Retinal pigment epithelial cell (primary cell): ENCODE measurements around the gene ATP2B2.

Source experiments
- DNase-seq: peaks from one replicate; pipeline ENCODE4 v3.0.0-alpha.2; 2010; ENCODE audit warnings: low read depth
- H3K4me3 ChIP-seq: 2 replicates; pipeline ENCODE4 v1.5.1; 2011; ENCODE audit warnings: mild to moderate bottlenecking, low read length, control low read depth, moderate library complexity
- CTCF ChIP-seq: conservative IDR thresholded peaks from 2 replicates; pipeline ENCODE4 v1.5.1; 2011; ENCODE audit warnings: low read depth, low read length, control low read depth, inconsistent platforms

ATP2B2 gene

GRCh38 chr3:10420745-10421475 is 84.5 kb downstream of the ATP2B2 start:
- TF ChIP-seq CTCF = no peak
- DNase-seq = no peak
- no peak overlapping the region for H3K4me3 ChIP-seq

DNA sequence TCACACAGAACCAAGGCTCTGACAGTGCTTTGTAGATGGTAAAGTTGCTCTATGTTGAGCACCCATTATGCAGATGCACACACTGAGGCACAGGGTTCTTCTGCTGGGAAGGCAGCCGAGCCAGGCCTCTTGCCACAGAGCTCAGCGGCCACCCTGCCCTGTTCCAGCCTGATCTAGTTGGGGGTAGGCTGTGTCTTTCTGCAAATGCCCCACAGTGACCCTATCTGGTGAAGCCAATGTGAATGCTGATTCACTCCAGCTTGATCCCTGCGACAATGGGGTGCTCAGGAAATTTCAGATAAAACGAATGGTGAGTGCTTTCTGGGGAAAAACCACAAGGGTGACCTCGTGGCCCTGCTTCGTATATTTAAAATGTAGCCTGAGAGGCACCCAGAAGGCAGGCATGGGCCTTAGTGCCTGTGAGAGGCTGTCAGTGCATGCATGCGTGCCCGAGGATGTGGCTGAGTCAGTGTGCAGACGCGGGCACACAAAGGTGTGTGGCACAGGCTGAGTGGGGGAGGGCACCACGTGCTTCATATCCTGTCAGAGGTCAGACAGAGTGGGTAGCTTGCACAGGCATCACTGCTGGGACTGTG is 85.7 kb downstream of the ATP2B2 start:
- DNase-seq = peak; percentile 11
- H3K4me3 ChIP-seq = no peak overlapping the region
- no peak for TF ChIP-seq CTCF

DNA sequence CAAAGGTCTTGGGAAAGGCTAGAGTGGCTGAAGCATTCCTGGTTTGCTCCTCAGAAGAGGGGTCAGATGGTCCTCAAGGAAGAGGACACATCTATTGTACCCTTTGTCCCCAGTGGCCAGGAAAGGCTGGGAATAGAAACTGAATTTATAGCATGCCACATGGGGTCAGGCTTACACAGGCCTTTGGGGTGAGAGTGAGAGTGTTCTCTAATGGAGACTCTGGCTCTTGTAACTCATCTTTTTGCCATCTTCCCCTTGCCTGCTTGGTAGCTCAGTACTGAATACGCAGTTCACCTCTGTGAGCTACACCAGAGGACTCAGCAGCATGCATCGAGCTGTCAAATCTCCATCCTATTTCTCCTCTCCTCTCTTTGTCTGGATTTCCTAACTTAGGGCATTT is 87.5 kb downstream of the ATP2B2 start:
- no peak for DNase-seq
- H3K4me3 ChIP-seq = no peak overlapping the region

DNA sequence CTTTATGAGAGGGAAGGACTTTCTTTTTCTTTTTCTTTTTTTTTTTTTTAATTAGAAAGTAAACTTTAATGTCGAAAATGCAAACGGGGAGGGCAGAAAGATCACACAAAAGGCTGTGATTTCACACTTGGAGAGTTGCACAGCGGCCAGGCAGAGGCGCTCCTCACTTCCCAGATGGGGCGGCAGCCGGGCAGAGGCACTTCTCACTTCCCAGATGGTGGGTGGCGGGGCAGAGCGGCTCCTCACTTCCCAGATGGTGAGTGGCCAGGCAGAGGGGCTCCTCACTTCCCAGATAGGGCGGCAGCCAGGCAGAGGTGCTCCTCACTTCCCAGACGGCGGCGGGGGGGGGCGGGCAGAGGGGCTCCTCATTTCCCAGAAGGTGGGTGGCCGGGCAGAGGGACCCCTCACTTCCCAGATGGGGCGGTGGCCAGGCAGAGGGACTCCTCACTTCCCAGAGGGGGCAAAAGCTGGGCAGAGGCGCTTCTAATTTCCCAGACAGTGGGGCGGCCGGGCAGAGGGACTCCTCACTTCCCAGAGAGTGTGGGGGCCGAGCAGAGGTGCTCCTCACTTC is 88.6 kb downstream of the ATP2B2 start:
- no peak overlapping the region for H3K4me3 ChIP-seq
- no peak for DNase-seq
- TF ChIP-seq CTCF = no peak

More for the DNA sequence above, 87.5 kb downstream of the ATP2B2 start:
- TF ChIP-seq CTCF = peak; percentile 42

GRCh38 chr3:10413041-10413440 is 92.3 kb downstream of the ATP2B2 start:
- DNase-seq = no peak
- H3K4me3 ChIP-seq = no peak overlapping the region
- no peak for TF ChIP-seq CTCF

- no peak for TF ChIP-seq CTCF
- DNase-seq = no peak
- H3K4me3 ChIP-seq = no peak overlapping the region
These were observed 93.6 kb downstream of the ATP2B2 start for GRCh38 chr3:10411598-10412332.
